AG09309 (cell line): ENCODE data around the gene PRRC2B.
"Not testable (repeated sequence)": the region's sequence is repeated elsewhere in the genome, so short reads cannot be mapped to it uniquely, and the experiment has no call there.

Source experiments
- DNase-seq: peaks from one replicate; pipeline ENCODE4 v3.0.0-alpha.2; 2010; ENCODE audit warnings: low read depth
- H3K4me3 ChIP-seq: 2 replicates; pipeline ENCODE4 v1.5.1; 2011; ENCODE audit warnings: mild to moderate bottlenecking, low read depth, low read length, moderate library complexity; ENCODE audit not compliant: control insufficient read depth
- CTCF ChIP-seq: IDR thresholded peaks from 2 replicates; pipeline ENCODE4 v1.5.1; 2011; ENCODE audit warnings: mild to moderate bottlenecking, low read depth, low read length, inconsistent platforms; ENCODE audit not compliant: insufficient read depth, control insufficient read depth; ENCODE audit errors: missing control alignments

Gene PRRC2B

GRCh38 chr9:131391020-131391419, 2.9 kb upstream of the PRRC2B start:
- no peak for DNase-seq
- TF ChIP-seq CTCF, result no peak
- no peak overlapping the region for H3K4me3 ChIP-seq

GRCh38 chr9:131391504-131391903, 2.4 kb upstream of the PRRC2B start:
- TF ChIP-seq CTCF, result no peak
- no peak overlapping the region for H3K4me3 ChIP-seq
- no peak for DNase-seq

- peak overlapping the region; percentile 68 for H3K4me3 ChIP-seq
- DNase-seq, result no peak
- no peak for TF ChIP-seq CTCF
Observed at GRCh38 chr9:131394464-131395156, 724 bp downstream of the PRRC2B start.

- peak overlapping the region; percentile 68 for H3K4me3 ChIP-seq
- no peak for DNase-seq
- TF ChIP-seq CTCF, result no peak
Observed at GRCh38 chr9:131395157-131396098, 1.5 kb downstream of the PRRC2B start.

- peak overlapping the region; percentile 68; the same call in 1 of the 2 replicates for H3K4me3 ChIP-seq
- DNase-seq, result not testable (repeated sequence)
Observed at GRCh38 chr9:131396099-131396479, 2.2 kb downstream of the PRRC2B start.

- DNase-seq, result no peak
- no peak for TF ChIP-seq CTCF
- H3K4me3 ChIP-seq, result no peak overlapping the region
Observed at GRCh38 chr9:131396626-131397025, 2.7 kb downstream of the PRRC2B start.

- no peak for TF ChIP-seq CTCF
- no peak overlapping the region for H3K4me3 ChIP-seq
- no peak for DNase-seq
Observed at GRCh38 chr9:131397100-131397790, 3.4 kb downstream of the PRRC2B start.
